Stimulated activated CD8-positive, alpha-beta memory T cell treated with anti-CD3 and anti-CD28 coated beads, Interleukin-15, amount 100 ng/mL, for 1 hour (primary cell): ENCODE measurements around the gene ANKRD52.
"Not testable (repeated sequence)": the region's sequence is repeated elsewhere in the genome, so short reads cannot be mapped to it uniquely, and the experiment has no call there.

Experiments
- DNase-seq: peaks from one replicate; pipeline ENCODE4 v3.0.0-alpha.2; 2020; ENCODE audit warnings: low read depth

ANKRD52 gene

DNA sequence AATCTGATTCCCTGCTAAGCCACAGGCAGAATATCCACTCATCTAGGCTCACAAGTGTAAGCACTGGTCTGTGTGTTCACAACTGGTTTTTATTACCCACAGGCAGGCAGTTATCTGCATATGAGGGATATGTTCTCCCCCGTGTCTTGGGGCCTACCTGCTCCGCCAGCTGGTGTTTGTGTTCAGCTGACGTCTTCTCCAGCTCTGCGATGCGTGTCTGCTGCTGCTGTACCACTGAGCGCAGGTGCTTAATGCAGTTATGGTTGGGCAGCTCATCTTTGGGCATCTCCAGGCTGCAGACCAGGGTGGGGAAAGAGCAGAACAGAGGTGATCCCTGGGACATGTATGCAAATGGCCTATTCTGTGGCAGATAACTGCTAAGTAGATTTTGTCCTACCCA is 50.2 kb downstream of the ANKRD52 start:
- DNase-seq = no peak

DNA sequence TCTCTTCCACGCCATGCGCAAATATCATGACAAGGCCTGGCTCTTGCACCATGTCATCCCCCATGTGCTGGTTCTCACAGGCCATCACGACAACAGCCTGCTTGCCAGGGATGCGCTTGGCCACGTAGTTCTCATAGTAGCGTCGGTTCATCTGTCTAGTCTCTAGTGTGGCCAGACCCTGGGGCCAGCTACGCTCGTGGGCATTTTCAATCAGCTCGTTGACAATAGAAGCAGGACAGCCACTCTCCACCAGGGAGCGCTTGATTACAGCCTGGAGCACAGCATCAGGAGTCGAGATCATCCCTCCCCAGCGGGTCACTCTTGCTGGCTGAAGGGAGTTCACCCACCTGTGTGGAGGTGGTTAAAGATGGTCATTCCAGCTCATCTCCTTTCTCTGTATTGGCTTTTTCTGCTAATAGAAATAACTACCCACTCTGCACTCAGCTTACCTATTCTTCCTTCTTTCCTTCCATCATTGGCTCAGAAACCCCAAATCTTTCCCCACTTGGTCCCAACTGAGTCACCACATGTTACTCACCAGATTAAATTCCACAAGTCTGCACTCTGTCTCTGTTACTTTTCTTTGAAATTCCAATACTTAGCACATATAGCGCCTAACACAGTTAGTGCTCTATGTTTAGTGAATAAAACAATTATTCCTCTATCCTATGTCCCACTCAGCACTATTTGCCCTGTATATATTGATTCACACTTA is 51.6 kb downstream of the ANKRD52 start:
- no peak for DNase-seq

DNA sequence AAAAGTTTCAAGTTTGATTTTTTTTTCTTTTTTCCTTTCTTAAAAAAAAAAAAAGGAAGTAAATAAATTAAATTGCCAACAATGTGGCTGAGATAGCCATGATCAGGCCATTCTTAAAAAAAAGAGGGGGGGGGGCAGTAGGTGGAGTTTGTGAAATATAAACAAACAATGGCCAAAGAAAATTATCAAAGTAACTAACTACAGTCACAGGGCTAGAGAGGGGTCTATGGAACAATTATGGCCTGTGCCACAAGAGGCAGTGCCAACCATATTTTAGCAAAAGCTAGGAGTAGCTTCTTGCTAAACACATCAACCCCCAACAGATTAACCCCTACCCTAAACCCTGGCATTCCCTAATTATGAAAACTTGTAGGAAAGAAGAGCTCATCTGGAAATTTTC is 52.7 kb downstream of the ANKRD52 start:
- DNase-seq = no peak

DNA sequence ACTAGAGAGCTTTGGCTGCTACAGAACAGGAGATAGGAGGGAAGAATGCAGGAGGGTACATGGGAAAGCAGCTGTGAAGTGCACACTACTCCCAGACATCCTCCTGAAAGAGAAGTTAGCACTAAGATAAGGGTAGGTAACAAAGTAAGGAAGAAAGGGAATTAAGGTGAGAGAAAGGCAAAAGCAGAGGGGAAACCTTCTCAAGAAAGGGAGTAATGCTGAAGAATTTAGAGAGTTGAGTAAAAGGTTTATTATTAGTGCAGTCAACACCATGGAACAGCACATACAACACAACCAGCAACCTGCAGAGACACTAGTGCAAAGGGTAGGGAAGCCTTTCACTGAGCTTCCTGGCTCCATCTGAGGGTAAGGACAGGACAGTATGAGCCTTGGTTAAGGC is 53.9 kb downstream of the ANKRD52 start:
- DNase-seq = no peak

DNA sequence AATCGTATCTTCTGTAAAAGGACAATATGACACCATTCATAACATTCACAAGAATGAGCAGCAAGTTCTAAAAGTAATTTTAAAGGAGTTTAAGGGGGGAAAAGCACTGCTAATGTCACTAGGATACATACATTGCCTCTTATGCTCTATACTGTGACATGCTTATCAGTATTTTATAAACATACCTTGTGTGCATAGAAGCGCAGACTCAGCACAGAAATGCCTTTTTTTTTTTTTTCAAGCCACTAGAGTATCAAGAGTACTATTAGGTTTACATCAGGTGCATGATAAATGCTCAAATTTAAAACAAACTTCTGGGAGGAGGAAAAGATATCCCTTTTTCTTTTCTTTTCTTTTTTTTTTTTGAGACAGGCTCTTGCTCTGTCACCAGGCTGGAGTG is 55.3 kb downstream of the ANKRD52 start:
- DNase-seq = no peak

DNA sequence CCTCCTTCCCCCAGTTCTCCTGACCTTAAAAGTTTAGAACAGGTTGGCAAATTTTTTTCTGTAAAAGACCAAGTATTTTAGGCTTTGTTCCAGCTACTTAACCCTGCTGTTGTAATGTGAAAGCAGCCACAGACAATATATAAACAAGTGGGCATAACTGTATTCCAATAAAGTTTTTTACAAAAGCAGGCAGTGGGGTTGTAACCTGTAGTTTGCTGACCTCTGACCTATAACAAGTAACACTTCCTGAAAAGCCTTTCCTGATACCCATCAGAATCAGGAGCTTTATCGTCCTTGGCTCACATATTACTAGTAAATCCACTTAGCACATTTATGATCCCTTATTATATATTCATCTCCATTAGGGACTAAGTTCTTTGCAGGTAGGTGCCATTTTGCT is 55.8 kb downstream of the ANKRD52 start:
- DNase-seq = no peak

DNA sequence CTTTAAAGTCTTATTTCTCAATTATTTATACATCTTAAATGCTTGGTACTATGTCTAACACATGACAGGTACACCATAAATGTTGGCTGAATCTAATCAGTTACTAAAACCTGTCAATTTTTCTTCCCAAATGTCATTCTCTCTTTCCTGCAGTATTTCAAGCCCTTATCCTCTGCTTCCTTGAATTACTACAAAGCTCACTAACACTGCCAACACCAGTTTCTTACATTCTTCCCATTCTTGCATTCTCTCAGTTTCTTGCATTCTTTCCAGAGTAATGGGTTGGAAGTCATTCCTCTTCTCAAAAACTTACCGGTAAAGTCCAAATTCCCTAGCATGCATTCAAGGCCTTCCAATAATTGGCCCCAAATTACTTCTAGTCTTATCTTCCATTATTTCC is 59.3 kb downstream of the ANKRD52 start:
- DNase-seq = no peak

DNA sequence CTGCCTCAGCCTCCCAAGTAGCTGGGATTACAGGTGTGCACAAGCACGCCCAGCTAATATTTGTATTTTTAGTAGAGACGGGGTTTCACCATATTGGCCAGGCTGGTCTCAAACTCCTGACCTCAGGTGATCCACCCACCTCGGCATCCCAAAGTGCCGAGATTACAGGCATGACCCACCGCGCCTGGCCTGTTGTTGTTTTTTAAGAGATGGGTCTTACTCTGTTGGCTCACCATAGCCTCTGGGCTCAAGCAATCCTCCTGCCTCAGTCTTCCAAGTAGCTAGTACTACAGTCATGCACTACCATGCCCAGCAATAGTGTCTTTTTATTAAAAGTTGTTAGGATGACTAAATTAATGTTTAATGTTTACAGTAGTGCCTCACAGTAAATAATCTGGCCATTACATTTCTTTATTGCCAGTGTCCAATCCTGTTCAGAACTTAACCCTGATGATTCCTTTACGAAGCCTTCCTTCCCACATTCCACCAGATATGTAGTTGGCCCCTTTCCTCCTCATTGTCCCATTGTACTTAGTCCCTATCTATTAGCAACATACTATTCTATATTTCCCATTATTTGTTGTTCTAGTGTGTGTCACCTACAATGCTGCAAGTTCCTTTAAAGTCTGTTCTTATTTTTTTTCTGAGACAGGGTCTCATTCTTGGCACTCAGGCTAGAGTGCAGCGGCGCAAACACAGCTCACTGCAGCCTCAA is 60.1 kb downstream of the ANKRD52 start:
- DNase-seq = no peak

DNA sequence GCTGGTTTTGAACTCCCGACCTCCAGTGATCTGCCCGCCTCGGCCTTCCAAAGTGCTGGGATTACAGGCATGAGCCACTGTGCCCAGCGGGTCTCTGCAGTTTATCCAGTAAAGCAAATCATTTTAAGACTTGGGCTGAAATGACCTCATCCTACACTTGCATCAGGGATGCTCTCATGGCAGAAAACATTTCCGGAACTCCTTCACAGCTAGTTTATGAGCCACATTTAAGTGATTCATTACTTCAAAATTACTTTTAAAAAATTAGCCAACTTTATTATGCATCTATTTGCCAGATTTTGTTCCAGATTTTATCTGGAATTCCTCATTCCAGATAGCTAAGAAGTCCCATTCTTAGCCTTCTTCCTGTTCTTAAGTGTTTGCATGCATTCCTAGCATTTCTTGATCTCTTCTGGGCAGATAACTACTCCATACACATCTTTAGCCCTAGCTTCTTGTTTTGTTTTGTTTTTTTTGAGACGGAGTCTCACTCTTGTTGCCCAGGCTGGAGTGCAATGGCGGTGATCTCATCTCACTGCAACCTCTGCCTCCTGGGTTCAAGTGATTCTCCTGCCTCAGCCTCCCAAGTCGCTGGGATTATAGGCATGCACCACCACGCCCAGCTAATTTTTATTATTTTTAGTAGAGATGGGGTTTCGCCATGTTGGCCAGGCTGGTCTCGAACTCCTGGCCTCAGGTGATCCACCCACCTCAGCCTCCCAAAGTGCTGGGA is 61.2 kb downstream of the ANKRD52 start:
- not testable (repeated sequence) for DNase-seq

DNA sequence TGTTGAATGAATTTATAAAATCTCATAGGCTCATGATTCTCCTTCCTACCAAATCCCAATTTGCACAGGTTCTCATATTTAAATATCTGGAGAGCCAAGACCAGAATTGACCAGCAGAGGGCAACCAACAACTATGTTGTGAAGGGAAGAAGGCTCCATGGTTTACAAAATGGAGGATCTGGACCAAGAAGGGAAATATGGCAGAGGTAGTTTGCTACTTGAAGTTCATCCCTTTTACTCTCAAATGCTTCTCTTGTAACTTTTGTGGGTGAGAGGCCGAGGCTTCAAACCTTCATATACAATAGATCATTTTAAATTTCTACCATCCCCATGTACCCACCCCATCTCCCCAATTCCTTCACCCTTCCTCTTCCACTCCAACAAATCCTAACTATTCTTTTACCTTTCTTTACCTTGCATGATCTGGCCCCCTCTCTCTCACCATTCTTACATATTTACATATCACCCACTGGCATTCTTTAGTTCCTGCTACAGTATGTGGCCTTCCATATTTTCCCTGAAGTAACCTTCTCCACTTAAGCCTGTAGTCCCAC is 65.1 kb downstream of the ANKRD52 start:
- peak; percentile 62 for DNase-seq

DNA sequence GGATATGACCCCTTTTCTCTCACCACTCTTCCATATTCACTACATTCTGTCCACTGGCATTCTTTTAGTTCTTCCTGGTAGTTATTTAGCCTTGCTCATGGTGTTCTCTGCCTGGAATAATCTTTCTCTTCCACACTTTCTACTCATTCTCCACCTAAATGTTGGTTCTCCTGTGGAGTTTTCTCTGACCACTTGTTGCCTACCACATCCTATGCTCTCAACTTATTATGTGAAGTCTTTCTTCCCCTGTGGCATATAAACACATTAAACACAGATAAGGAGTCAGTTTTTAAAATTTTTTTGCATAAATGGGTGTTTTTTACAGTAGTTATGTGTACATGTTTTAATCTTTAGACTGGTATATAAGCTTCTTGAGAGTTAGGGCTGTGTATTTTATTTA is 65.6 kb downstream of the ANKRD52 start:
- DNase-seq = no peak

DNA sequence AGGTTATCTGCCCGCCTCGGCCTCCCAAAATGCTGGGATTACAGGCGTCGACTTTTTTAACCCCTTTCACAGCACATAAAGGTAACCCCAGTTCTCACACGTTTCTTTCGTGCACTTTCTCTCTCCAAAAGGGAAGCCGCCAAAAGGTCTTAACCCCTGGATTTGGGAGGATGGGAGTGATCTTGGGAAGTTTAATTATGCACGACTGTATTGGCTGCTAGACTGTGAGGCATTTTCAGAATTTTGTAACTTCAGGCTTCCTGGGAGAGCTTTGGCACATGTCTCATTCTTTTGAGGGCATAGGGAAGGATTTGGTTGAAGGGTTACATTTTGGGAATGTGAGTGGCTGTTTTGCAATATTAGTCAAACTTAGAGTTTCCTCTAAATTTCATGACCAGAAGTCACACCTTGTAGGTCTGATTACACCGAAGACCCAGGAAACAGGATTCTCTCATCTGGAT is 67.5 kb downstream of the ANKRD52 start:
- DNase-seq = no peak

DNA sequence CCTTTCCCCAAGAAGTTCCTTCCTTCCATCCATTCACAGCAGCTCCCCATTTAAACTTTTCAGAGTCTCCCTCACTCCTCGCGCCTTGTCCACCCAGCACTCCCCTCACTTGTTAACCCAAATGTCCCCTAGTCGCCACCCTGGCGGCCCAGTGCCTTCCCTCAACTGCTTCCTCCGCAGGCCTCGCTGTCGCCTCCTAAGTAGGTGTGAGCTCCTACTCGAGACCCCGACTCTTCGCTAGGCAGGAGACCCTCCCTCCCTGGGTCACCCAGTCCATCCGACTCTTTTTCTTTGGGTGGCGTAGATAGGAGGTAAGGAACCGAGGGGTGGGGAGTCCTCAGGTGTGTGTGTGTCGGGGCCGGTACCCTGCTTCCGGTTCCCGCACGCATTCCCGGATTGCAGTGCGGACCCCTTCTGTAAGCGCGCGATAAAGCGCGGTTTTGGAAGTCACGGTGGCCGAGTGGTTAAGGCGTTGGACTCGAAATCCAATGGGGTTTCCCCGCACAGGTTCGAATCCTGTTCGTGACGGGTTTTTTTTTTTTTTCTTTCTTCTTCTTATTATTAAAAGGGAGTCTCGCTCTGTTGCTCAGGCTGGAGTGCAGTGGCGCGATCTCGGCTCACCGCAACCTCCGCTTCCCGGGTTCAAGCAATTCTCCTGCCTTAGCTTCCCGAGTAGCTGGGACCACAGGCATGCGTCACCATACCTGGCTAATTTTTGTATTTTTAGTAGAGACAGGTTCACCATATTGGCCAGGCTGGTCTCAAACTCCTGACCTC is 68.1 kb downstream of the ANKRD52 start:
- peak; percentile 46 for DNase-seq

DNA sequence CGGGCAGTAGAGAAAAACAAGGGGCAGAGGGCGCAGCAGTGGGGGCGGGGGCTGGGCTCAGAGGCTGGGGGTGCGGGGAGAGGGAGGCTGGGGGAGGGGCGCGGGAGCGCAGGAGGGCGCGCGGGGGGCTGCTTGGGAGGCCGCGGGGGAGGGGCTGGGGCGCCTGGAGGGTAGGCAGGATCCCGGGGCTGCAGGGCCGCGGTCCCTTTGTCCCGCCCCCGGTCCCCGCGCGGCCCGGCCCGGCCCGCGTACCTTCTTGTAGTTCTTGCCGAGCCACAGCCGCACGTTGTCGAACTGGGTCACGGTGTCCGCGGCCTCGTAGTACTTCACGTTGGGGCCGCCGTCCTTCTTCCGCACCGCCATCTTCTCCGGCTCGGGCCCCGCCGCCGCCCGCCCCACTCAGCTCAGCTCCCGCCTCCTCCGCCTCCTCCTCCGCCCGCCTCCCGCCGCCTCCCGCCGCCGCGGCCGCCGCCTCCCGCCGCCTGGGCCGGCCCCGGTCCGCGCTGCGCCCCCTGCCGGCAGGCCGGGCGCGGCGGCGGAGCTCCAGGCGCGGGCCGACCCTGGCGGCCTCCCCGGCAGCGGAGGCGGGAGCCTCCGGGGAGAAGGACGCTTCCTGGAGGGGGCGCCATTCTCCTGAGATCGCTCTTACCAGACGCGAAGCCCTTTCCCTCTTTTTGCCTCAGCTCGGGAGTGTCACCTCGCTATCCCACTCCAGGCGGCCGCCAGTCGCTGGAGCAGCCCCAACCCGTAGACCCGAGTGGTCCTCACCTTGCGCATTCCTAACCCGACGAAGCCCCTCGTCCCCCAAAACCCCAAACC is 68.9 kb downstream of the ANKRD52 start, which contains the start of gene SMARCC2:
TSS of gene SMARCC2 (minus strand) at position 385 of the 819 bp plus-strand sequence. CDS start at position 363, 22 bp downstream.
- DNase-seq = peak; percentile 66

DNA sequence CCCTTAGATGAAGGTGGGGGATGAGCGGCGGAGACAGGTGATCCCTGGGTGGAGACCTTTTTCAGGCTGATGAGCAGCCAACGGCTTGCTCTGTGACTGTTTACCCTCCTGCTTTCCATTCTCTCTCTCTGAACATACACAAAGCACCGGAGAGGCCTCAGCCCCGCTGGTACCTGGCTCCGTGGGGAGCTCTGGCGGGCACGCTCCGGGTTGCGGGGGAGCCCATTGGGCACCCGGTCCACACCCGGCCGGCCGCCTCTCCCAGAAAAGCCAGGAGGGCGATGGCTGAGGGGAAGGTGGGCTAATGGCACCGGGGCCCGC is 69.4 kb downstream of the ANKRD52 start:
- no peak for DNase-seq

DNA sequence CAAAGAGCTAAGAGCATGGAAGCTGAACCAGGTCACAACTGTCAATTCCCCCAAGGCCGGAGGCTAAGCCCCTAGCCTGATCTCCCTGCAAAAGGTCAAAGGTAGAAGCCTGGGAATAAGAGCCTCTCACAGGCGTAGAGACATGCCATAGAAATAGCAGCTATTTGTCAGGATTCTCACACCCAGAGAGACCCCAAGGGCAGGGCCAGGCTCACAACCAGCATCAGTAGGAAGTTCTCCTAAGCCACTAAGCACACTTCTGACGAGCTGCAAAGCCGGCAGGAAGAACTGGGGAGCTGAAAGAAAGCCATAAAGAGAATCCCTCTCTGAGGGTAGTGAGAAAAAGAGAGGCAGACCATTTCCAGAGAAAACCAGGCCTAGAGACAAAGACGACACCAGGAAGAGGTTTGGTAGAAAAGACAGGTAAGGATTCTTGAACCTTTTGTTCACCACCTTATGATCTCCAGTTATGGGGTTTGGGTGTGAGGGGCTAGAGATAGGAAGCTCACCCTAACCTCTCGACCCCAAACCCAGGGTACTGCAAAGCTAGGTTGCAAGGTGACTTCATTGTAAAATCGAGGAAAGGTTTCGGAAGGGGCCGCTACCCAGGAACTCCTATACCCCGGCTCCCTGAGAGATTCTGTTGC is 69.9 kb downstream of the ANKRD52 start:
- no peak for DNase-seq
